Fibroblast of skin of right biceps (primary cell): ENCODE data around the gene ATP8B1.
A peak's percentile ranks its signal among the peaks of the same experiment; 100 is the strongest.

Source experiments
- DNase-seq: peaks from one replicate; pipeline ENCODE4 v3.0.0-alpha.2; 2013

Gene ATP8B1

GRCh38 chr18:57816208-57816954, 13.3 kb upstream of the ATP8B1 start:
- DNase-seq: no peak

GRCh38 chr18:57814555-57814954, 11.4 kb upstream of the ATP8B1 start:
- DNase-seq: no peak

- DNase-seq: peak; percentile 98
These were observed 10.1 kb upstream of the ATP8B1 start for GRCh38 chr18:57813245-57813644.

- no peak for DNase-seq
These were observed 9.0 kb upstream of the ATP8B1 start for GRCh38 chr18:57812126-57812477.

- no peak for DNase-seq
These were observed 8.5 kb upstream of the ATP8B1 start for GRCh38 chr18:57811477-57812125.

- DNase-seq: no peak
These were observed 6.1 kb upstream of the ATP8B1 start for GRCh38 chr18:57809190-57809589.

- DNase-seq: peak; percentile 92
These were observed 4.4 kb upstream of the ATP8B1 start for GRCh38 chr18:57807336-57808117.

- DNase-seq: peak; percentile 87
These were observed 3.8 kb upstream of the ATP8B1 start for GRCh38 chr18:57806978-57807285.

GRCh38 chr18:57806201-57806977, 3.3 kb upstream of the ATP8B1 start:
- no peak for DNase-seq

GRCh38 chr18:57805117-57805516, 2.0 kb upstream of the ATP8B1 start:
- DNase-seq: no peak

GRCh38 chr18:57804557-57804956, 1.4 kb upstream of the ATP8B1 start:
- no peak for DNase-seq

- DNase-seq: no peak
These were observed 657 bp downstream of the ATP8B1 start for GRCh38 chr18:57802213-57803102.

- no peak for DNase-seq
These were observed 1.3 kb downstream of the ATP8B1 start for GRCh38 chr18:57801761-57802212.

GRCh38 chr18:57801325-57801724, 1.8 kb downstream of the ATP8B1 start:
- no peak for DNase-seq

- DNase-seq: no peak
These were observed 4.3 kb downstream of the ATP8B1 start for GRCh38 chr18:57798713-57799373.

- no peak for DNase-seq
These were observed 5.9 kb downstream of the ATP8B1 start for GRCh38 chr18:57797209-57797651.

GRCh38 chr18:57794951-57795728, 8.0 kb downstream of the ATP8B1 start:
- DNase-seq: no peak

GRCh38 chr18:57793302-57793986, 9.7 kb downstream of the ATP8B1 start:
- no peak for DNase-seq

GRCh38 chr18:57792631-57793301, 10.3 kb downstream of the ATP8B1 start:
- DNase-seq: no peak
